ENCODE data around the gene TMPRSS2. TPM values are rescaled to one million over a fixed set of nuclear protein-coding genes. Genes with fewer than 3 reads are reported as not detected.
"Not testable (repeated sequence)": the region's sequence is repeated elsewhere in the genome, so short reads cannot be mapped to it uniquely, and the experiment has no call there.

TMPRSS2 gene
- polyA plus RNA-seq, 3 donors, result 29.0 to 35.8 (median 30.0) TPM

GRCh38 chr21:41419921-41420862, 87.8 kb downstream of the TMPRSS2 start:
- peak; percentile 50 to 88 (median 84) for DNase-seq (ENCODE audit: extremely low read depth in 1 of 11, low read depth in 9 of 11, low spot score in 4 of 11)

- DNase-seq (ENCODE audit: extremely low read depth in 1 of 11, low read depth in 9 of 11, low spot score in 4 of 11), result no peak
Measured at GRCh38 chr21:41418956-41419680, 88.8 kb downstream of the TMPRSS2 start.

GRCh38 chr21:41418393-41418792, 89.6 kb downstream of the TMPRSS2 start:
- DNase-seq (ENCODE audit: extremely low read depth in 1 of 11, low read depth in 9 of 11, low spot score in 4 of 11), result no peak

- DNase-seq (ENCODE audit: extremely low read depth in 1 of 11, low read depth in 9 of 11, low spot score in 4 of 11), result not testable (repeated sequence)
Measured at GRCh38 chr21:41417505-41417904, 90.5 kb downstream of the TMPRSS2 start.

Other genes starting within 250 kb of the TMPRSS2 start
- gene FAM3B, start 191.4 kb downstream of the TMPRSS2 start, polyA plus RNA-seq (ENCODE audit: insufficient read length in 3 of 3), result 10 to 100 TPM; 12.2 to 14.4 (median 13.6) TPM
- 1 to 10 TPM; 1.2 to 2.4 (median 1.8) TPM for gene MX2, start 146.1 kb downstream of the TMPRSS2 start, polyA plus RNA-seq (ENCODE audit: insufficient read length in 3 of 3)
- 10 to 100 TPM in 1 of 3 donors, 1 to 10 TPM in 2; 7.7 to 18.3 (median 7.9) TPM for gene MX1, start 81.9 kb downstream of the TMPRSS2 start, polyA plus RNA-seq (ENCODE audit: insufficient read length in 3 of 3)

Data from renal cortex interstitium (tissue), 11 donors.